GM18502 (cell line): Measurements from ENCODE around the gene PLCG2.

ENCODE experiments used
- ATAC-seq: cut with Tn5 transposase; IDR thresholded peaks from one replicate; pipeline ENCODE4 v1.9.1; 2021; ENCODE audit warnings: mild to moderate bottlenecking; ENCODE audit not compliant: unreplicated experiment, poor library complexity

PLCG2 gene

DNA sequence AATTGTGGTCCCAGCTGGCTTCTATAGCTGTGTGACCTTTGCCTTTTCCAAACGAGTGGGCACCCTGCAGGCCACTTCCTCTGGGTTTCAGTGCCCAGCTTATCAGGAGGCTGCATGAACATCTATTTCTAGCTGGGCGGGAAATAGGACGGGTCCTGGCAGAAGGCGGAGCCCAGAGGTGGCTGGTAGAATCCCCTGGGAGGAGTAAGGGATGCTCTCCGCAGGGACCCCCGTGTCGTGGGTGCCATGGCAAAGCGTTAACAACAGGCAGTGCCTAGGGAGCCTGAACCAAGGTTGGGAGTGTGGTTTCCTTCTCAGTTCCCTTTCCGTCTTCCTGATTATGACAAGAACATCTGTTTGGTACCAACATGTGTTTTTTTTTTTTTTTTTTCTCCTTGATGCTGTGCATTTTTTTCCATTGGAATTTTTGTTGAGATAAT, 58.2 kb downstream of the PLCG2 start:
- no peak for ATAC-seq

DNA sequence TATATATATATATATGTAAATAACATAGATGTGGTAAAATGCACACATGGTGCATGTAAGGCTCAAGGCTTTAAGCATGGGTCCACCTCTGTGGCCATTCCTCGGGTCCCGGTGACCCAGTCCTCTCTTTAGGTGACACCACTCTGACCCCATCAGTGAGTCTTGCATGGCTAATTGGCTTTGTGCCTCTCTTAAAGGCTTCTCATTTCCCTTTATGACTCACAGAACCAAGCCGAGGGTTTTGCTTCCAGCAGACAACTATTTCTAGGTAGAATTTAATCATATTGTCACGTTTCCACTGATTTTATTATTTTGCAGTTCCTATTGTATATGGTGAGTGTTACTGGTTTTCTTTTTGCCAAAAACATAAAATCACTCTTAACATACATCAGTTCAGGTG, 59.7 kb downstream of the PLCG2 start:
- ATAC-seq, result peak; percentile 45

DNA sequence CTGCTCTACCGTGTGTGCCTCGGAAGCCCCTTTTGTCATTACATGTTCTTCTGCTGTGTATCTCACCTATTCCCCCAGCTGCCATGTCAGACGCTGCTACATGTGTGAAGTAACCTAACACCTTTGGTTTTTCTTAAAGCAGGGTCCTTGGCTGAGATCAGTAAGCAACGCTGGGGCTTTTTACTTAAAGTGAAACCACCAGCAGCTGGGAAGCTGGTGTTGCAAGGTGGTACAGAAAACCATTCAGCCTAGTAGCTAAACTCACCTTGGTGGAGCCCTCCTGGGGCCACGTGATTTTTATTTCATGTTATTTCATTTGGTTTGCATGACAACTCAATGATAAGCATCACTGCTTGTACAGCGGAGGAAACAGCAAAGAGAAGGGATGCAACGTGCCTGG, 62.6 kb downstream of the PLCG2 start:
- peak; percentile 62 for ATAC-seq

DNA sequence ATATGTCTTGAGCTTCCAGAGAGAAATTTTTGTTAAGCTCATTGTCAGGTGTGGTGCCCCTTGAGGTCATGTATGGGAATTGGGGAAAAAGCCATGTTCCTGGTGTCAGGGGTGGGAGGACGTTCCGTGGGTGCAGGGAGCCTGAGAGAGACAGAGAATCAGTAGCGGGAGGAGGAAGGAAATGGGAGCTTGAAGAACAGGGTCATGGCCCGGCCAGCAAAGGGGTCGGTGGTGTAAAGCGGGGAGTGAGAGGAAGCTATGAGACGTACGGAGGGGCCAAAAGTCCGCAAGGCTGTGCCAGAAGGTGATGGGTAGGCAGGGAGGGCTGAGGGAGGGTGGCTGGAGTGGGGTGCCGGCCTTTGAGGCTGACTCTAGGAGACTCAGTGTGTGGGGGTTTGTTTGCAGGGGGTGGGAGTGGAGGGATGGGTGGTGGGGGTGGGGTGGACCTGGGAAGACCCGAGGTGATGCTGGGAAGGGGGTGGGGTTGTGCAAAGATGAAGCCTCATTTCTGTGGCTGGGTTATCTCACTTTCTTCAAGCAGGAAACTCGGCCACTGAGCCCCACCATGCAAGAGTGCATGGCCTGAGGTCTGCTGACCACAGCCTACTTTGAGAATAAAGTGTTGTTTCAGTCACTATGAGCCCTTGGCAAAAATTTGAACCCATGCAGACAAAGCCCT, 63.6 kb downstream of the PLCG2 start:
- ATAC-seq, result no peak

DNA sequence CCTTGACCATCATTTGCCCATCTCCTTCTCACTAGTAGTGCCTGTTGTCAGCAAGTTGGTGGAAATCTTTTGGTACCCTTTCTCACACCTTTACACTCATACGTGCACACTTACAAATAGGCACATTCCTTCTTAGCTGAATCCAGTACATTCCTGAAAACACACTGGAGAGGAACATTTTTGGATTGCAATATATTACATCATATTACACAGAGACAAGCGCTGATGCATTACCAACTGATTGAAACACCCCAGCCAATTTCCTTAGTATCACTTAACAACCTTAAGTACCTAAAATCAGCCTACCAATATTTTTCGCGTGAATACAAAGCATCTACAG, 64.1 kb downstream of the PLCG2 start:
- no peak for ATAC-seq

DNA sequence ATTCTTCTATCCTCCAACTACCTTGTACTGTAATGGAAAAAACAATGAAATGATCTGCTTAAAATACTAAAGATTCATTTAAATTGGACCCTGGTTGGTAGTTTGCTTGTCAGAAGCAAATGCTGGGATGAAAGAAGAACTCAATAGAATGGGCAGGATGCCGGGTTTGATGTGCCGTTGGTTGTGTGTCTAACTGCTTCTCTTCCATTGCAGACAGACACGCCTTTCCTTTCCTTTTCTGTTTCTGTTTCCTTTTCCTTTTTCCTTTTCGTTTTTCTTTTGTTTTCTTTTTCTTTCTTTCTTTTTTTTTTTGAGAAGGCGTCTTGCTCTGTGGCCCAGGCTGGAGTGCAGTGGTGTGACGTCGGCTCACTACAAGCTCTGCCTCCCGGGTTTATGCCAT, 64.6 kb downstream of the PLCG2 start:
- no peak for ATAC-seq

DNA sequence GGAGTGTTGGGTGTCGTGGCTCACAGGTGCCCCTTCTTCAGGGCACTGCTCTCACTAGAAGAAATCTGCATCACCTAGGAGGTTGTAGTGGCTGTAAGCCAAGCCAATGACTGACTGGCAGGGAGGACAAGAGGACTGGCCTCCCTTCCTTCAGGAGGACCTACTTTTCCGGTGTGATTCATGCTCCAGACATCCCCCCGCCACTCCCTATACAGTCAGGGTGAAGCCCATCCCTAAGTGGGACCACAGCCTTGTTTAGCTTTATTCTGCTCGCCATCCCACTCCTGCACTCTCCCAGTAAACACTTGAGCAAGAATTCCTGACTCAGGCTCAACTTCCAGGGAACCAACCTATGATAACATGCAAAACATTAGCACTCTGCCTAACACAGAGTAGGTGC, 67.0 kb downstream of the PLCG2 start:
- no peak for ATAC-seq

DNA sequence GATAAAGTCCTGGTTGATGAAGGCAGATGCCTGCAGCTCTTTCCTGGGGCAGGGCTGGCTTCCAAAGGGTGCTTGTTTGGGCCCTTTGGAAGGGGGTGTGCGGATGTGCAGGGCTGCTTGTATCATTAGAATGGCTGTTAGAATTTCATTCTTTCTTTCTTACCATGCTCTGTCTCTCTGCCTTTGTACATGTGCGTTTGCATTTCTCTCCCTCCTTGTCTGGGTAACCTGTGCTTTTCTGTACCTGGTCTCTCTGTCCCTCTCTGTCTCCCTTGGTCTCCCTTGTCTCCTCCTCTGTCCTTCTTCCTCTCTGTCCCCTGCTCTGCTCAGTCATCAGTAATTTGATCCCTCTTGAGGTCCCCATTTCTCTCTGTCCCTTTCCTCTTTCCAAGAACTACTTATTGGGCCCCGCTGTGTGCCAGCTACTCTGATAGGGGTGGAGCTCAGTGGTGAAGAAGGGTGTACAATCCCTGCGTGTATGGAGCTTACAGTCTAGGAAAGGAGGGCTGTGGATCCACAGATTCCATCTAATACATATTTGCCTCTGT, 69.3 kb downstream of the PLCG2 start:
- no peak for ATAC-seq

DNA sequence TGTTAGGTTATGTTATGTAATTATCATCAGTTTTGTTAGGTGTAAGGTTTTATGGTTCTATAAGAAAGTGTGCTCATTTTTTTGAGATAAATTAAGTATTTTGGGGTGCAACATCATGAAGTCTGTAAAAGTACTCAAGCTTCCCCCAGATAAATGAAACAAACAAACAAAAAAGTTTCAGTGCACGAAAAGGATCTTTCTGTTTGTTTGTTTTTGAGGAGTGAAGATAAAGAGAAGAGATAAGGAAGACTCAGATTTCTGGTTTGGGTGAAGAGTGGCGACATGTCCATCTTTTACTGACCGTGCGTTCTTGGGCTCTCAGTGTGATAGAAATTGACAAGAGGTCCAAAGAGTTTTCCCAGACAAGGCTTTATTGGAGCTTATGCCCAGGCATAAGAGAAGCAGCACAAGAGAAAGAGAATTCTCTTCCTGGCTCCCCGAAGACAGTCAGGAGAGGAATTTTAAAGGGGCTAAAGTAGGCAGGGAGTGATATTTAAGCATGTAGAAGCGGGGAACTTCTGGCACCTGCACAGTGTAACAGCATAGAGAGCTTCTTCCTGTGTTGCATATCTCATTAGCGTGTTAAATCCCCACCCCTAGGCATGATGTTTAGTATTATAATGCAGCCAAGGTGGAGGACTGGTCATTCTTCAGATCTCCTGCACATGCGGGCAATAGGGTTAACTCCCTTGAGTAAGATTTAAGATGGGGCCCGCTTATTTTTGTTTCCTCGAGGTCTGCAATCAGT, 71.3 kb downstream of the PLCG2 start:
- ATAC-seq, result no peak

DNA sequence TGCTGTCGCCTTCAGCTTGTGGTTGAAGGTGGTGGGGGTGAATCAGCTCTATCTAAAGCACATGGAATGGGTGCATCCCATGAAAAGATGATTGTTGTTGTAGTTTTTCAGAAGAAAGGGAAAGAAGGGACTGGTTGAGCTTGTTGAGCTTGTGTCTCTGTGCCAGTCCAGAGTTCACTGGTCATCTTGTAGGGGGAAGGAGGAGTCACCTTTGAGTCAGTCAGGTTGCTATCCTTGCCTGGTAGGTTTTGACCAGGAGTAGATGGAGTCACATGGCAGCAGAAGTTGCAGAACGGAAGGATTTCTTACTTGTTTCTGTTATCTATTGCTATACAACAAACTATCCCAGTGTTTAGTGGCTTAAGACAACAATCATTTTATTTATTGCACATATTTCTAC, 73.3 kb downstream of the PLCG2 start:
- ATAC-seq, result no peak

DNA sequence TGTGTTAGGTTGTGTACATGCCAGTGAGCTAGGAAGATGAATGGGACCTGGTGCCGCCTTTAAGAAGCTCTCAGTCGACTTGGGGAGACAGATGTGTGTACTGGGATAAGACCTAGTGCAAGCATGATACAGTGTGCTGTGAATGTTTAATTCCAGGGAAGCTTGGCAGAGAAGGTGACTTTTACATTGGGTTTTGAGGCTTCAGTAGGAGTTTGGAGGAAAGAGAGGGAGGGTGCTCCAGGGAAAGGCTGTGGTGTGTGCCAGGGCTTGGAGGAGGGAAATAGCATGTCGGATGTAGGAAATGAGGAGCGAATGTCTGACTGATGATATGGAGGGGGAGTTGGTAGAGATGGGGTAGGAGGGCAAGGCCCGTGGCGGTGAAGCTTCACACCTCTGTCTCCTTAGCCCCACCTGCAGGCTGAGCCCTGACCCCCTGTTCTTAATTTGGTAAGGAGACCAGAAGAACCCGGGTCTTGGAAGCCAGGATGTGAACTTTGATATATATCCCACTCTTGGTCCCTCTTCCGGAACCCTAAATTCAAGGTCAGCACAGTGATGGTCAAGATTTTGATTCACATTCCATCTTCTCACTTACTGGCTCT, 76.6 kb downstream of the PLCG2 start:
- ATAC-seq, result no peak

DNA sequence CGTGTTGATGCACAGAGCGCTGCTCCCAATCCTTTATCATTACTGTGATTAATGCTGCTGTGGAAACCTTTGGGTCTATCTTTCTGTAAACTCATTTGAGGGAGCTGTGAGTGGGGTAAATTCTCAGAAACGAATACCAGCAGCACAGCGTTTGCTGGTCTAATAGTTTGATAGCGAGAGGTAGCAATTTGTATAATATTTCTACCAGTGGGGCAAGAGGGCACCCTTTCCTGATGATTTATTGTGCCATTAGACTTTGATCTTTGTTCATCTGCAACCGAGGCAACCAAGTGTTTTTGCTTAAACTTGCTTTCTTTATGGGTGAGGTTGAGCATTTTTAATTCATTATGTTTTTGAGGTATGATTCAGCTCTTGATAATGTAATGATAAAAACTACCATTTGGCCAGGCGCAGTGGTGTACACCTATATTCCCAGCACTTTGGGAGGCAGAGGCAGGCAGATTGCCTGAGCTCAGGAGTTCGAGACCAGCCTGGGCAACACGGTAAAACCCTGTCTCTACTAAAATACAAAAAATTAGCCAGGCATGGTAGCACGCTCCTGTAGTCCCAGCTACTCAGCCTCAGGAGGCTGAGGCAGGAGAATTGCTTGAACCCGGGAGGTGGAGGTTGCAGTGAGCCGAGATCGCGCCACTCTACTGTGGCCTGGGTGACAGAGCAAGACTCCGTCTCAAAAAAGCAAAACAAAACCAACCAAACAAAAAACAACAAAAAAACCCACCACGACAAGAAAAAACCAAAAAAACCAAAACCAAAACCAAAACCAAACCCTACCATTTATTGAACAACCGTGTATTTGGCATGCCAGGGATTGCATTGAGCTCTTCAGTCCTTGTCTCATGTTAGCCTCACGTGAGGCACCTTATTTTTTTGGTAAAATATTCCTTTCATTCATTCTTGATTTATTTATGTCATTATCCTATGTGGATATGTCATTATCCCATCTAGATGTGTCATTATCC, 81.5 kb downstream of the PLCG2 start:
- ATAC-seq, result no peak

DNA sequence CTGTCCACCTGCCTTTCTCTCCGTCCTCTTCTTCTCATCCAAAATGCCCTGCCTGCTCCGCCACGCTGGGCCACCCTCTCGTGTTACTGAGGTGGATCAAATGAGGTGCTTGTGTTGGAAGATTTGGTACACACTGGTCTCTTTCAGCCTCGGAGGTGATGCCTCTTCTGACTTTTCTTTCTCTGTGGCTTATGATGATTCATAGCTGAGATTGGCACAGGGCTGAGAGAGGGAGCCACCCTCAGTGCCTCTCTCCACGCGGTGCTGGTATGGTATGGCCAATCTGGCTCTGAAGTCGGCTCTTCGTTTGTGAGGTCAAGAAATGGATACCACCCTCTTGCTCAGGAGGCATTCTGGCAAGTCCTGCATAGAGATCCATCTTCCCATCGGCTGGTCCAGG, 82.4 kb downstream of the PLCG2 start:
- no peak for ATAC-seq

DNA sequence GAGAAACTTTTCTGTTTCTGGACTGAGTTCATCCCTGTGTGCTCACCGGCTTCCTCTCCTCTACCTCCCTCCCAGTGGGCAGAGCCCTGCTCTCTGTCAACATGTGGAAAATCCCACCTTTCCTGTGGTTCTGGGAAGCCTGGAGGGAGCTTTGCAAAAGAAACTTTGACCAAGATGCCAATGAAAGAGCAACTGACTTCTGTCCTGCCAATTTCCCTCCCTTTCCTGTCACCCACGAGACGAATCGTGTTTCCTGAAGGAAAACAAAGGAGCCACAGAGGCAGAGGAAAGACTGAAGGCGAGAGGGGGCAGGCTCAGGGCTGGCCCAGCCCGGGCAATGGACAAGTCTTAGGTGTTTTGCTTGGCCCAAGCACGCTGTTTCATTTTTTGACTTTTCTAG, 82.8 kb downstream of the PLCG2 start:
- no peak for ATAC-seq

DNA sequence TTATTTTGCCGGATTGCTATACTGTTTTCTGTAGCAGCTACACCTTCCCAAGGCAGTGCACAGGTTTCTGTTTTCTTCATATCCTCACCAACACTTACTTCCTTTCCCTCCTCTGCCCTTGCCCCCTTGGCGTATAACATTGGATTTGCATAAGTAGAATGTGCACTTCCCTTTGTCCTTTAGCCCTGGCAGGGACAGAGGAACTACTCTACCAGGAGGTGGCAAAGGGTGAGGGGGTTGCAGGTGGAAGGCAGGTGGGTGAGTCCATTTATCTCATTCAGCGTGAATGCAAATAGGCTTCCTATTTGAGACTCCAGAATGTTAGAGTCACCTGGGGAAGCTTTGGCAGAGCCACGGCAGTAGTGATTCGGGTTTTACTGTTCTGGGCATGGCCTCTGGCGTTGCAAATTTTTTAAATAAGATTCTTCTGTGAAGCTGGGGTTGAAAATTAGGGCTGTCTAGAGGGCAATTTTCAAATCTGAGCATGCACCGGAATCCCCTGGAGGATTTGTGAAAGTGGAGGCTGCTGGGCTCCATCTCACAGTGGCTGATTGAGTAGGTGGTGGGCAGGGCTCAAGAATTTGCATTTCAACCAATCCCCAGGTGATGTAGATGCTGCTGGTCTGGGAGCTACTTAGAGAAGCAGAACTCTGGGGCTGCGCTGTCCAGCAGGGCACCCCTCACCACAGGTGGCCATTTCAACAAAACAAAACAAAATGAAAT, 84.7 kb downstream of the PLCG2 start:
- peak; percentile 78 for ATAC-seq

DNA sequence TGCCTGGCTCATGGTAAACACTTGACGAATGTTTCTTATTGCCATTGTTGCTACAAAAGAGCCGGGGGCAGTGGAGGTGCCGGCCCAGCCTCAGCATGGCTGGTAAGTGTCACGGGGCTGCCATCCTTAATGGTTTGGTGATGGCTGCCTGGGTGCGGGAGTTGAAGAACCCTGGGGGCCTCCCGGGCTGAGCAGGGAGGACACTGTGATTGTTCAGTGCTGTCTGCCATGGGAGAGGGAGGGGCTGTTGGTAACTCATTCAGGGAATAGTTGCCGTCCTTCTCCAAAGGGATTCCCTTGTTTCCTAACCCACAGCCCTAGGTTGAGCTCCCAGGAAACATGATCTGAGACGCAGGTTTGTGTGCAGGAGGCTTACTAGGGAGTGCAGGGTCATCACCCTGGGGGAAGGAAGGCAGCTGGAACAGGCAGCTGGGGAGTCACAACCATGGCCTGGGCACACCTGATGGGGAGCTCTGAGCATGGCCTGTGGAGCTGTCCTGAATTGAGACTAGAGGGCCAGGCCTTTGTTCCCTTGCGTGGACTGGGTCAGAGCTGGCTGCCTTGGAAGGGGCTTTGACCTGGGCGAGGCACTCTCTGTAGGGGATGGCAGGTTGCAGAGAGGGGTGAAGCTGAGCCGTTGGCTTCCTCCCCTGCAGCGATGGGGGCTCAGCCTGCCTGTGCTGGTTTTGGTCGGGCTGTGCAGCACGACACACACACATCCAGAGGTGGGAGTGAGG, 85.7 kb downstream of the PLCG2 start:
- no peak for ATAC-seq

DNA sequence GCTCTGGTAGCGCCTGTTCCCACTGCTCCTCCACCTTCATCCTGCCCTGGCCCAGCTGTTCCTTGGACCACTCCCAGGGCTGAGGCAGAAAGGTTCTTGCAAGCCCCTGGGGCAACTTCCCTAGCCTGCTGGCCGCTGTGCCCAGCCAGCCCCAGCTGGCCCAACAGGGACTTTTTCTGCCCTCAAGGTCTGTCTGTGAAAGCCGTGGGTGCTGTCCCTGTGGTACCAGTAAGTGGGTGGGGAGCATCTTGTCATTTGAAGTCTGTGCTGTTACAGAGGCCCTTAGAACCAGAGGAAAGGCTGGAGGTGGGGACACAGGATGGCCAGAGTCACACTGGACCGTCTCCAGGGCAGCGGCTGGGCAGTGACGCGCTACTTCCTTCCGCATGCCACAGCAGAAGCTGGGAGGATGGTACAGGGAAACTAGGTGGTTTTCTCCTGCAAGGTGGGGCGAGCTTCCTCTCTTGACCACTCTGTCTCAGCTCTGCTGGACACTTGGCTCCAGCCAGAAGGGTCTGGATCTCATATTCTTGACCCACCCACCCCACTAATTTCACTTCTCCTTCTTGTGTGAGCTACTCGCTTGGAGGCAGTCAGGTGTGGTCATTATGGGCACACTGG, 87.8 kb downstream of the PLCG2 start:
- no peak for ATAC-seq

DNA sequence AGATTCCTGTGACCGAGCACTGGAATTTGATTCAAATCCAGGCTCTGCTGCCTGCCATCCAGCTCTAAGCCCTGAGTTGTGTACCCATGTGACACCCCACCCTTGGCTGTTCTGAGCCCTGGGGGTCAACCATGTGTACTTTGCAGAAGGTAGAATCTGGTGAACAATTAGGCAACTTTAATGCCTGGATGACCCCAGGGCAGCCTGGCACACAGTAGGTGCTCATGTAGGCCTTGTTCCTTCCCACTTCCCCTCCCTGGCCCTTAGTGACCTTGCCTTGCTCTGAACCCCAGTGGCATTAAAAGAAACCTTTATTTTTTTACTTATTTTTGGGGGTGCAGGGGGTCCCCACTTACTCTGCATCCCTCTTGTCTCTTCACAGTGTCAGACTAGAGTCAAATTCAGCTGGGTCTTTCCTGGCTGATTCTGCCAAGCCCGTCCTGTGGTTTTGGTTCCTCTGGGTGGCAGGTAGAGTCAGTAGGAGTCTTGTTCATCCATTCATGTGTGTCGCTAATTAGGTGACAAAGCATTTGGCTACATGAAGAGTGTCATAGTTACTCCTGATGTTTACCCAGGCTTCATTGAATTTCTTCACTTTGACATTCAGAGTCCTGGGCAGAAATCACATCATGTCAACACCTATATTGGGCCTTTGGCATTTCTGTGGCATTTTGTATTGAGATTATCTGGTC, 89.1 kb downstream of the PLCG2 start:
- ATAC-seq, result no peak
